HCT116 (cell line): ENCODE data around the gene TTC36. TPM values are rescaled to one million over a fixed set of nuclear protein-coding genes. Genes with fewer than 3 reads are reported as not detected.
A peak's percentile ranks its signal among the peaks of the same experiment; 100 is the strongest.

Source experiments
- ATAC-seq: fragments of 200-7000 bp; cut with Tn5 transposase; 2 replicates; pipeline ENCODE4 v1.9.1; 2020; ENCODE audit warnings: mild to moderate bottlenecking, moderate library complexity
- BruUV-seq: library from RNA; stranded (reverse); fragments of 400-500 nt; replicated peaks from 2 replicates; lab custom pipeline; 2021; lab: Mats Ljungman, UMichigan
- CTCF ChIA-PET: fragments of 300-600 bp; sonication (Branson Sonifier 250); formaldehyde crosslinking; loops from one replicate; lab custom pipeline; 2021; ENCODE audit warnings: antibody characterized with exemption; lab: Charles Lee
- POLR2A ChIA-PET: fragments of 300-600, 350-600 bp; sonication (Branson Sonifier 250); formaldehyde crosslinking; loops from one replicate; lab custom pipeline; 2021; ENCODE audit warnings: antibody characterized with exemption; lab: Charles Lee
- RAD21 ChIA-PET, 2 experiments: fragments of 300-600 bp; sonication (Branson Sonifier 250); formaldehyde crosslinking; loops; one replicate each; lab custom pipeline; 2023; ENCODE audit warnings: low total read pairs in 2 of 2; ENCODE audit not compliant: uncharacterized antibody in 2 of 2, unreplicated experiment in 2 of 2, low non-redundant PET in 1 of 2; lab: Charles Lee
- DNase-seq: peaks from one replicate; pipeline ENCODE4 v3.0.0-alpha.2; 2010; ENCODE audit warnings: low read depth, low spot score
- H2AFZ ChIP-seq: fragments of 200-600 bp; shearing (Covaris generic), sonication (generic); 2 replicates; pipeline ENCODE4 v1.6.1; 2017; ENCODE audit warnings: low read depth, mixed run types, mixed read lengths, antibody characterized with exemption, low read length; ENCODE audit not compliant: poor library complexity, severe bottlenecking
- H3K27ac ChIP-seq: 2 replicates; pipeline ENCODE4 v1.5.1; 2012; ENCODE audit warnings: low read depth, low read length
- H3K27me3 ChIP-seq: fragments of 200-600 bp; sonication (generic); 2 replicates; pipeline ENCODE4 v1.6.1; 2016; ENCODE audit warnings: mixed run types, low read length, mixed read lengths; ENCODE audit not compliant: insufficient read depth
- H3K36me3 ChIP-seq, 2 experiments: fragments of 200-500 bp in 1 of 2; fragments of 200-600 bp in 1 of 2; sonication (Bioruptor generic) in 1 of 2; sonication (generic) in 1 of 2; 2 replicates each; pipeline versions ENCODE4 v1.5.1 to v1.6.1; 2014 to 2016; ENCODE audit warnings: low read length in 2 of 2, inconsistent platforms in 1 of 2, mixed read lengths in 1 of 2, mixed run types in 1 of 2; ENCODE audit not compliant: insufficient read depth in 2 of 2, control insufficient read depth in 1 of 2
- H3K4me1 ChIP-seq, 2 experiments: fragments of 200-600 bp in 1 of 2; sonication (generic) in 1 of 2; 2 replicates each; pipeline versions ENCODE4 v1.5.1 to v1.6.1; 2012 to 2017; ENCODE audit warnings: low read length in 2 of 2, inconsistent platforms in 1 of 2, mild to moderate bottlenecking in 1 of 2, mixed read lengths in 1 of 2, mixed run types in 1 of 2, moderate library complexity in 1 of 2; ENCODE audit not compliant: insufficient read depth in 2 of 2, control insufficient read depth in 1 of 2
- H3K4me2 ChIP-seq: fragments of 200-600 bp; sonication (generic); 2 replicates; pipeline ENCODE4 v1.6.1; 2017; ENCODE audit warnings: mixed run types, low read length, mixed read lengths
- H3K4me3 ChIP-seq, 2 experiments: fragments of 200-600 bp in 1 of 2; sonication (generic) in 1 of 2; replicated peaks in 1 of 2; 2 replicates each; pipeline ENCODE4 v1.5.1; 2011 to 2016; ENCODE audit warnings: low read length in 2 of 2, control low read depth in 1 of 2, low read depth in 1 of 2, mild to moderate bottlenecking in 1 of 2, mixed read lengths in 1 of 2, mixed run types in 1 of 2
- H3K79me2 ChIP-seq: fragments of 200-600 bp; sonication (generic); 2 replicates; pipeline ENCODE4 v1.6.1; 2017; ENCODE audit warnings: mild to moderate bottlenecking, mixed run types, low read length, moderate library complexity, mixed read lengths; ENCODE audit not compliant: insufficient read depth
- H3K9ac ChIP-seq: fragments of 200-600 bp; sonication (generic); 2 replicates; pipeline ENCODE4 v1.6.1; 2016; ENCODE audit warnings: low read length, mixed read lengths
- H3K9me2 ChIP-seq: fragments of 200-600 bp; sonication (generic), shearing (Covaris generic); 2 replicates; pipeline ENCODE4 v1.6.1; 2017; ENCODE audit warnings: mixed run types, mild to moderate bottlenecking, moderate library complexity; ENCODE audit not compliant: insufficient read depth
- H3K9me3 ChIP-seq, 2 experiments: fragments of 200-500 bp in 1 of 2; fragments of 200-600 bp in 1 of 2; sonication (Bioruptor generic) in 1 of 2; sonication (generic) in 1 of 2; 2 replicates each; pipeline ENCODE4 v1.6.1; 2014 to 2017; ENCODE audit warnings: low read length in 2 of 2, mixed read lengths in 2 of 2, inconsistent platforms in 1 of 2, low read depth in 1 of 2, mild to moderate bottlenecking in 1 of 2, mixed run types in 1 of 2, moderate library complexity in 1 of 2; ENCODE audit not compliant: control insufficient read depth in 1 of 2, insufficient read depth in 1 of 2
- H4K20me1 ChIP-seq: fragments of 200-600 bp; sonication (generic), shearing (Covaris generic); 2 replicates; pipeline ENCODE4 v1.6.1; 2017; ENCODE audit warnings: mixed run types, mild to moderate bottlenecking, moderate library complexity; ENCODE audit not compliant: insufficient read depth
- CBX3 ChIP-seq: IDR thresholded peaks from 2 replicates; pipeline ENCODE4 v1.6.1; 2012; ENCODE audit warnings: low read depth
- EGR1 ChIP-seq: IDR thresholded peaks from 2 replicates; pipeline ENCODE4 v1.6.1; 2012; ENCODE audit warnings: low read depth
- ELF1 ChIP-seq: IDR thresholded peaks from 2 replicates; pipeline ENCODE4 v1.6.1; 2012; ENCODE audit warnings: low read depth, borderline replicate concordance
- FOSL1 ChIP-seq: IDR thresholded peaks from 2 replicates; pipeline ENCODE4 v1.6.1; 2012; ENCODE audit warnings: low read depth
- JUND ChIP-seq: IDR thresholded peaks from 2 replicates; pipeline ENCODE4 v1.6.1; 2012
- RAD21 ChIP-seq: IDR thresholded peaks from 2 replicates; pipeline ENCODE4 v1.6.1; 2012; ENCODE audit warnings: low read depth, mild to moderate bottlenecking
- ZNF274 ChIP-seq: fragments of 200-500 bp; sonication (Bioruptor generic); IDR thresholded peaks from 2 replicates; pipeline ENCODE4 v1.6.1; 2014; ENCODE audit warnings: mild to moderate bottlenecking, low read depth, low read length, inconsistent platforms
- intact Hi-C: fragments of 100-400 bp; cut with micrococcal nuclease; formaldehyde crosslinking; loops from 2 replicates; pipeline ENCODE4 v1.10.0; 2022
- total RNA-seq: library from RNA; stranded (reverse); gene quantifications from one replicate; pipeline ENCODE4 v1.2.1, GENCODE V29; 2021; ENCODE audit not compliant: unreplicated experiment
- TF ChIP-seq, protein P1 (sequence below): IDR thresholded peaks from 2 replicates; pipeline ENCODE4 v1.6.1; 2012
- TF ChIP-seq, protein P2 (sequence below), 3 experiments: fragments of 200-600 bp in 1 of 3; sonication (generic) in 1 of 3; IDR thresholded peaks in 2 of 3; conservative IDR thresholded peaks in 1 of 3; 2 replicates each; pipeline ENCODE4 v1.5.1; 2012 to 2017; ENCODE audit warnings: low read depth in 2 of 3, low read length in 2 of 3, antibody characterized with exemption in 1 of 3, borderline replicate concordance in 1 of 3, control low read depth in 1 of 3, mild to moderate bottlenecking in 1 of 3, mixed read lengths in 1 of 3, mixed run types in 1 of 3, moderate library complexity in 1 of 3; ENCODE audit not compliant: insufficient read depth in 1 of 3

Gene TTC36
- total RNA-seq, 1 experiment from 2014 or later, result 0.47 TPM

DNA sequence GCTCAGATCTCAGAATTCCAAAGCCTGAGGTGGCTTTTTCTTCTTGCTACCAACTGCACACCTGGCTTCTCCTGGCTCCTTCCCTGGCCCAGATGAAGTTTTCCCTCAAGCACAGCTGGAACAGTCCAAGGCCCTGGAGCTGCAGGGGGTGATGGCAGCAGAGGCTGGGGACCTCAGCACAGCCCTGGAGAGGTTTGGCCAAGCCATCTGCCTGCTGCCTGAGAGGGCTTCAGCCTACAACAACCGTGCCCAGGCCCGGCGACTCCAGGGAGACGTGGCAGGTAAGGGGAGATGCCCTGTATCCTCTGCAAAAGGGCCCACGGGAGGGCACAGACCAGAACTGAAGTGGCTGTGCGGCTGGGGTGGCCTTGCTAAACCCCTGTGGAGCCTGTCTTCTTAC is 1.2 kb downstream of the TTC36 start:
- RAD21 ChIA-PET, result no interaction called here
- no peaks in the 10 kb centered on the region for H3K79me2 ChIP-seq
- H3K9me3 ChIP-seq, result no peaks in the 10 kb centered on the region
- intact Hi-C loops, result no loop called here
- no peak overlapping the region for H3K4me3 ChIP-seq
- POLR2A ChIA-PET, result no interaction called here
- H2AFZ ChIP-seq, result no peak overlapping the region
- H3K4me1 ChIP-seq, result peaks cover 13 to 24% of the 10 kb centered on the region in 2 experiments
- no peaks in the 10 kb centered on the region for H4K20me1 ChIP-seq
- CTCF ChIA-PET, result no interaction called here
- H3K27ac ChIP-seq, result no peak overlapping the region
- no peak overlapping the region for H3K4me2 ChIP-seq
- TF ChIP-seq, protein P1, sequence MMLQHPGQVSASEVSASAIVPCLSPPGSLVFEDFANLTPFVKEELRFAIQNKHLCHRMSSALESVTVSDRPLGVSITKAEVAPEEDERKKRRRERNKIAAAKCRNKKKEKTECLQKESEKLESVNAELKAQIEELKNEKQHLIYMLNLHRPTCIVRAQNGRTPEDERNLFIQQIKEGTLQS, result no peak
- TF ChIP-seq JUND, result no peak
- no peak overlapping the region for H3K9ac ChIP-seq
- DNase-seq (no peak), ATAC-seq (no peak)
- H3K27me3 ChIP-seq, result no peaks in the 10 kb centered on the region
- peaks cover 0 to 6% of the 10 kb centered on the region in 2 experiments; a peak in 3 of 4 replicates for H3K36me3 ChIP-seq
- no peaks in the 10 kb centered on the region for H3K9me2 ChIP-seq
- BruUV-seq, result no TSS peak

DNA sequence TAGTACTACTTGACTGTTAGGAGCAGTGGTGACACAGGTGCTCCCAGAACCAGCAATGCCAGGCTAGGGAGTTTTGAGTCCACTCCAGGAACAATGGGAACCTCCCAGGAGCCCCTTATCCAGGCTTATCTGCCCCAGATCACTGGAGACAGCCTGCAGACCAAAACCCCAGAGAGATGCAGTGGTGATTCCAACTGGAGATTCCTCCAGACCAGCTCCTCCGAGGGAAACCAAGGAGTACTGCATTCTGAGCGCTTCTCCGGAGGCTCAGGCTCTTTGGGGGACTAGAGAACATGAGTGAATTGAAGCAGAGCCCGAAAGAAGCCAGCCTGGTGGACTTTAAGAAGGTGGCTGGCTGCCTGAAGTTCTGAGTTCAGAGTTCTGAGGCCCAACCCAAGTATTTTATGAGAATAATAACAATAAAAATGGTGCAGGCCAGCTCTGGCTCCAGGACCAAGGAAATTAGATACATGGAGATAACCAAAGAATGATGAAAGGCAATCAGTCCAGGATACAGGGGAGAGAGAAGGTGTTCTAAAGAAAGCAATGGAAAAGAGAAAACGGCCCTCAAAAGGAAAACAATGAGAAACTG is 2.4 kb downstream of the TTC36 start:
- POLR2A ChIA-PET, result no interaction called here
- no peak for ATAC-seq

More for the DNA sequence above, 2.4 kb downstream of the TTC36 start:
- Histone ChIP-seq H3K36me3 (peaks cover 0 to 4% of the 10 kb centered on the region in 2 experiments; a peak in 2 of 4 replicates), H3K9me3 (no peaks in the 10 kb centered on the region), H4K20me1 (no peaks in the 10 kb centered on the region), H3K4me2 (peak overlapping the region; percentile 82), H3K9me2 (no peaks in the 10 kb centered on the region), H3K27ac (peak overlapping the region; percentile 87), H3K4me1 (peaks cover 13 to 24% of the 10 kb centered on the region in 2 experiments), H3K79me2 (no peaks in the 10 kb centered on the region), H2AFZ (no peak overlapping the region), H3K9ac (peak overlapping the region; percentile 65), H3K27me3 (no peaks in the 10 kb centered on the region), H3K4me3 (peak overlapping the region; percentile 89 to 94)
- DNase-seq, result no peak
- intact Hi-C loops, result no loop called here
- ChIA-PET RAD21 (no interaction called here), CTCF (no interaction called here)
- BruUV-seq, result TSS peak; percentile 56
- TF ChIP-seq ELF1, result no peak
- TF ChIP-seq EGR1, result no peak
- no peak for TF ChIP-seq ZNF274
- TF ChIP-seq JUND, result no peak
- TF ChIP-seq, protein P2, sequence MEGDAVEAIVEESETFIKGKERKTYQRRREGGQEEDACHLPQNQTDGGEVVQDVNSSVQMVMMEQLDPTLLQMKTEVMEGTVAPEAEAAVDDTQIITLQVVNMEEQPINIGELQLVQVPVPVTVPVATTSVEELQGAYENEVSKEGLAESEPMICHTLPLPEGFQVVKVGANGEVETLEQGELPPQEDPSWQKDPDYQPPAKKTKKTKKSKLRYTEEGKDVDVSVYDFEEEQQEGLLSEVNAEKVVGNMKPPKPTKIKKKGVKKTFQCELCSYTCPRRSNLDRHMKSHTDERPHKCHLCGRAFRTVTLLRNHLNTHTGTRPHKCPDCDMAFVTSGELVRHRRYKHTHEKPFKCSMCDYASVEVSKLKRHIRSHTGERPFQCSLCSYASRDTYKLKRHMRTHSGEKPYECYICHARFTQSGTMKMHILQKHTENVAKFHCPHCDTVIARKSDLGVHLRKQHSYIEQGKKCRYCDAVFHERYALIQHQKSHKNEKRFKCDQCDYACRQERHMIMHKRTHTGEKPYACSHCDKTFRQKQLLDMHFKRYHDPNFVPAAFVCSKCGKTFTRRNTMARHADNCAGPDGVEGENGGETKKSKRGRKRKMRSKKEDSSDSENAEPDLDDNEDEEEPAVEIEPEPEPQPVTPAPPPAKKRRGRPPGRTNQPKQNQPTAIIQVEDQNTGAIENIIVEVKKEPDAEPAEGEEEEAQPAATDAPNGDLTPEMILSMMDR (IDR thresholded peaks at IDR 0.05 in 2 of 3, conservative IDR thresholded peaks at IDR 0.05 in 1 of 3; ENCODE audit: borderline replicate concordance in 1 of 3, insufficient read depth in 1 of 3, low read depth in 2 of 3, low read length in 2 of 3), result 0 out of 6 replicates have a peak, but pooled peaks of 2 of the 3 experiments have one; percentile 2 to 11
- TF ChIP-seq RAD21, result no peak
- TF ChIP-seq FOSL1, result no peak
- TF ChIP-seq CBX3, result no peak
